HEK293T (cell line): Measurements from ENCODE around the gene SZRD1.

Experiments
- CTCF ChIA-PET: fragments of 350-600 bp; formaldehyde crosslinking; extraction: SDS; loops from one replicate; lab custom pipeline; 2021; ENCODE audit warnings: antibody characterized with exemption, inconsistent platforms; lab: Yijun Ruan, JAX
- POLR2A ChIA-PET: fragments of 350-600 bp; formaldehyde crosslinking; extraction: SDS; loops from one replicate; lab custom pipeline; 2020; ENCODE audit warnings: antibody characterized with exemption, inconsistent platforms; lab: Yijun Ruan, JAX
- DNase-seq: peaks from one replicate; pipeline ENCODE4 v3.0.0; 2012; ENCODE audit warnings: mixed read lengths; ENCODE audit errors: extremely low spot score
- ARNT ChIP-seq: fragments of 450-650 bp; IDR thresholded peaks from 2 replicates; pipeline ENCODE4 v1.6.1; 2017; ENCODE audit warnings: mild to moderate bottlenecking
- BHLHE40 ChIP-seq: fragments of 450-650 bp; IDR thresholded peaks from 2 replicates; pipeline ENCODE4 v1.6.1; 2016; ENCODE audit warnings: mild to moderate bottlenecking, moderate library complexity, borderline replicate concordance
- CTBP1 ChIP-seq: fragments of 450-650 bp; IDR thresholded peaks from 2 replicates; pipeline ENCODE4 v1.6.1; 2016; ENCODE audit warnings: borderline replicate concordance
- ELF4 ChIP-seq: fragments of 450-650 bp; IDR thresholded peaks from 2 replicates; pipeline ENCODE4 v1.6.1; 2017; ENCODE audit warnings: antibody characterized with exemption
- FOXA1 ChIP-seq: fragments of 450-650 bp; IDR thresholded peaks from 2 replicates; pipeline ENCODE4 v1.6.1; 2016; ENCODE audit warnings: mild to moderate bottlenecking
- FOXK2 ChIP-seq: fragments of 450-650 bp; IDR thresholded peaks from 2 replicates; pipeline ENCODE4 v1.6.1; 2016; ENCODE audit warnings: mild to moderate bottlenecking
- FOXM1 ChIP-seq: fragments of 450-650 bp; IDR thresholded peaks from 2 replicates; pipeline ENCODE4 v1.6.1; 2017; ENCODE audit warnings: mild to moderate bottlenecking, borderline replicate concordance
- HDGF ChIP-seq: fragments of 450-650 bp; IDR thresholded peaks from 2 replicates; pipeline ENCODE4 v1.6.1; 2017; ENCODE audit warnings: antibody characterized with exemption, borderline replicate concordance
- L3MBTL2 ChIP-seq: fragments of 450-650 bp; conservative IDR thresholded peaks from 2 replicates; pipeline ENCODE4 v1.6.1; 2016; ENCODE audit warnings: mild to moderate bottlenecking
- LEF1 ChIP-seq: fragments of 450-650 bp; IDR thresholded peaks from 2 replicates; pipeline ENCODE4 v1.6.1; 2017; ENCODE audit warnings: mild to moderate bottlenecking, borderline replicate concordance
- NFRKB ChIP-seq: fragments of 450-650 bp; IDR thresholded peaks from 2 replicates; pipeline ENCODE4 v1.6.1; 2016; ENCODE audit warnings: mild to moderate bottlenecking, moderate library complexity
- PKNOX1 ChIP-seq: fragments of 450-650 bp; IDR thresholded peaks from 2 replicates; pipeline ENCODE4 v1.6.1; 2016
- SP1 ChIP-seq: fragments of 450-650 bp; IDR thresholded peaks from 2 replicates; pipeline ENCODE4 v1.6.1; 2017
- SUZ12 ChIP-seq: fragments of 450-650 bp; IDR thresholded peaks from 2 replicates; pipeline ENCODE4 v1.6.1; 2016; ENCODE audit warnings: mild to moderate bottlenecking
- TARDBP ChIP-seq: fragments of 450-650 bp; IDR thresholded peaks from 2 replicates; pipeline ENCODE4 v1.6.1; 2016
- ZNF384 ChIP-seq: fragments of 450-650 bp; IDR thresholded peaks from 2 replicates; pipeline ENCODE4 v1.6.1; 2016

The SZRD1 gene

DNA sequence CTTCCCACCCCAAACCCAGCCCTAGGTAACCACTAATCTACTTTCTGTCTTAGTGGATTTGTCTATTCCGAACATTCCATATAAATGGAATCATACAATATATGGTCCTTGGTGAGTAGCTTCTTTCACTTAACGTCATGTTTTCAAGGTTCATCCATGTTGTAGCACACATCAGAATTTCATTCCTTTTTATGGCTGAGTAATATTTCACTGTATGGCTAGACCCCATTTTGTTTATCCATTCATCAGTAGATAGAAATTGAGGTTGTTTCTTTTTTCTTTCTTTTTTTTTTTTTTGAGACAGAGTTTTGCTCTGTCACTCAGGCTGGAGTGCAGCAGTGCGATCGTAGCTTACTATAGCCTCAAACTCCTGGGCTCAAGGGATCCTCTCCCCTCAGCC lies 67.0 kb downstream of the SZRD1 start:
- TF ChIP-seq FOXK2 = no peak
- no peak for TF ChIP-seq FOXM1
- TF ChIP-seq CTBP1 = no peak
- no peak for TF ChIP-seq SP1
- TF ChIP-seq ZNF384 = no peak
- TF ChIP-seq TARDBP = no peak
- no peak for TF ChIP-seq BHLHE40
- POLR2A ChIA-PET = interaction anchor here (1.1 kb wide), 1 partner anchor 81 kb away, joined by 4 read pairs; the partner anchor contains the start of gene FBXO42
- CTCF ChIA-PET = no interaction called here
- DNase-seq = no peak

DNA sequence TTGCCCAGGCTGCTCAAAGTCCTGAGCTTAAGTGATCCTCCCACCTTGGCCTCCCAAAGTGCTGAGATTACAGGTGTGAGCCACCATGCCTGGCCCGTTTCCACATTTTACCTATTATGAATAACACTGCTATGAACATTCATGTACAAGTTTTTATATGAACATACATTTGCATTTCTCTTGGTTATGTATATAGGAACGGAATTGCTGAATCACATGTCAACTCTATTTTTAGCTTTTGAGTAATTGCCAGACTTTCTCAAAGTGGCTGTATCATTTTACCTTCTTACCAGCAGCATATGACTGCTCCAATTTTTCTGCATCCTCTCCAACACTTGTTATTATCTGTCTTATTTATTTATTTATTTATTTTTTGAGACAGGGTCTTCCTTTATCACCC lies 67.5 kb downstream of the SZRD1 start:
- no peak for TF ChIP-seq BHLHE40
- TF ChIP-seq FOXK2 = no peak
- no peak for TF ChIP-seq L3MBTL2
- TF ChIP-seq HDGF = no peak
- no peak for TF ChIP-seq CTBP1
- no peak for TF ChIP-seq ARNT
- no peak for TF ChIP-seq ZNF384
- no peak for TF ChIP-seq ELF4
- no peak for TF ChIP-seq NFRKB
- no peak for TF ChIP-seq PKNOX1
- TF ChIP-seq TARDBP = no peak
- TF ChIP-seq SUZ12 = no peak
- no peak for TF ChIP-seq LEF1
- no peak for TF ChIP-seq FOXA1
- no peak for TF ChIP-seq FOXM1
- TF ChIP-seq SP1 = no peak
- CTCF ChIA-PET = no interaction called here
- DNase-seq = no peak
- POLR2A ChIA-PET = no interaction called here

DNA sequence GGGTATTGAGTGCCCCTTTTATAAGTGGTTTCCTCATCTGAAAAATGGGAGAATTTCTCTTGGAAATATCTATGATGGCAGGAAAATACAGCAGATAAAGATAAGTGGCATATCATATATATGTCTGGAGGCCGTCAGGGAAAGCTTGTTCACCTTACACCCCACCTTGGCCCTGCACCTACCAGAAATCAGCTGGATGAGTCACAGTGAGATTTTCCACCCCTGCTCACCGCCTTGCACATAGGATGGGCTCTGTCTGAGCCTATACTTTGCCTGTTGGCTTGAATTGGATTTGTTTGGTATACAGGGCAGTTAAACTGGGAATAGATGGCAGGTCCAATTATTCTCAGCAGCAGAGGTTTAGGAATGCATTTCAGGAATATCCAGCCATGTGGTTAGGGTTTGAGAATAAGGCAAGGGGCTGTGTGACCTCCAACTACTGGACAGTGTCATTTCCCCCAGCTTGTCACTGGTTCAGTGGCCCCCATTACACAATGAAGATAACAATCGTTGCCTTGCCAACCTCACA lies 70.0 kb downstream of the SZRD1 start, which contains the start of gene SPATA21:
Gene SPATA21, minus strand, starts transcription at position 479 of the 529 bp plus-strand sequence. CDS start 6,053 bp downstream, outside the sequence.
- POLR2A ChIA-PET = no interaction called here
- no peak for DNase-seq
- TF ChIP-seq ELF4 = no peak
- TF ChIP-seq CTBP1 = no peak
- no peak for TF ChIP-seq LEF1
- no peak for TF ChIP-seq ARNT
- no peak for TF ChIP-seq SP1
- no peak for TF ChIP-seq SUZ12
- no peak for TF ChIP-seq PKNOX1
- no peak for TF ChIP-seq ZNF384
- CTCF ChIA-PET = no interaction called here

DNA sequence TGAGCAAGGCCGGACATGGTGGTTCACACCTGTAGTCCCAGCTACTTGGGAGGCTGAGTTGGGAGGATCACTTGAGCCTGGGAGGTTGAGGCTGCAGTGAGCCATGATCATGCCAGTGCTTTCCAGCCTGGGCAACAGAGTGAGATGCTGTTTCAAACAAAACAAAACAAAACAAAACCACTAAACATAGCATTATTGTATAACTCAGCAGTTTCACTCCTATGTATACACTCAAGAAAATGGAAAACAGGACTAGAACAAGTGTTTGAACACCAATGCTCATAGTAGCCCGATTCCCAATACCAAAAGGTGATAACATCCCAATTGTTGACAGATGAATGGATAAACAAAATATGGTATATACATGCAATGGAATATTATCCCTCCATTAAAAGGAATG lies 71.5 kb downstream of the SZRD1 start:
- no peak for DNase-seq
- TF ChIP-seq CTBP1 (no peak), SUZ12 (no peak), LEF1 (no peak), ELF4 (no peak), NFRKB (no peak), FOXA1 (no peak), TARDBP (no peak), FOXM1 (no peak)
- ChIA-PET CTCF (no interaction called here), POLR2A (no interaction called here)

DNA sequence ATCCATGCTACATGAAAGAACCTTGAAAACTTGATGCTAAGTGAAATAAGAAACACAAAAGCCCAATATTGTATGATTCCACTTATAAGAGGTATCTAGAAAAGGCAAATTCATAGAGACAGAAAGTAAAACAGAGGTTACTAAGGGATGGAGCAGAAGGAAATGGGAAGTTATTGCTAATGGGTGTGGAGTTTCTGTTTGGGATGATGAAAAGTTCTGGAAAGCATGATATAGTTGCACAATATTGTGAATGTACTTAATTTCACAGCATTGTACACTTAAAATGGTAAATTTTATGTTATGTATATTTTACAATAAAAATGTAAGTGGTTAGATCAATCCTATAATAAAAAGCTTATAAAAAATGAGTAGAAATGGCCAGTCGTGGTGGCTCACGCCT lies 71.9 kb downstream of the SZRD1 start:
- TF ChIP-seq TARDBP (no peak), ELF4 (no peak)
- ChIA-PET POLR2A (no interaction called here), CTCF (interaction anchor here (1.2 kb wide), 1 partner anchor 8 kb away, joined by 3 read pairs; no protein-coding TSS in a partner anchor)

DNA sequence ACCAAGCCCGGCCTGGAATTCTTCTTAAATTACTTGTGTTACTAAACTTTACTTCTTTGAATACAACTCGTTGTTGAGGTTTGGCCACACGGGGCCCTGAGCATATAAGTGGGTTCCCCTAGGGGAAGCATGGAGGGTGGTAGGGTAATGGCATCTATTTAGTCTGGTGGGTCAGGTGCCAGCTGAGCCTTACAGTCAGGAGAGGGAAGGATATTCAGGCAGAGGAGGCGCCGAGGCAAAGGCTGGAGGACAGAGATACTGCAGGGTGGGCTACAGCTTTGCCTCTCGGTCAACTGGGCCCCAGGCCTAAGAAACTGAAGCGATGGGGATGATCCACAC lies 73.1 kb downstream of the SZRD1 start:
- no peak for DNase-seq
- TF ChIP-seq LEF1 (no peak), ELF4 (no peak), PKNOX1 (no peak), CTBP1 (no peak), FOXK2 (no peak), FOXM1 (no peak), SP1 (no peak), TARDBP (no peak), ARNT (no peak), BHLHE40 (no peak), SUZ12 (no peak), ZNF384 (no peak), L3MBTL2 (no peak), FOXA1 (no peak), NFRKB (no peak), HDGF (no peak)
- ChIA-PET CTCF (interaction anchor here (0.7 to 1.2 kb wide), 5 partner anchors 9 to 267 kb away, joined by 3 to 4 read pairs (median 3); no protein-coding TSS in a partner anchor), POLR2A (interaction anchor here (0.5 to 2.4 kb wide), 14 partner anchors 9 to 580 kb away, joined by 3 to 15 read pairs (median 4); no protein-coding TSS in a partner anchor)

More for the DNA sequence above, 71.9 kb downstream of the SZRD1 start:
- no peak for DNase-seq
